Stimulated activated effector memory CD8-positive, alpha-beta T cell treated with anti-CD3 and anti-CD28 coated beads, Interleukin-12 subunit alpha, Interleukin-12 subunit beta, amount 100 ng/mL, for 72 hours (primary cell): ENCODE measurements around the gene CASP9.
"Not testable (repeated sequence)": the region's sequence is repeated elsewhere in the genome, so short reads cannot be mapped to it uniquely, and the experiment has no call there.

Experiments
- ATAC-seq: fragments of 150-1000 bp; cut with Tn5 transposase; 2 replicates; pipeline ENCODE4 v1.10.0; 2021
- DNase-seq, 2 donors: peaks; one replicate each; pipeline ENCODE4 v3.0.0; 2021 to 2022; ENCODE audit warnings: low spot score in 2 of 2
- H3K27ac Mint-ChIP-seq: one replicate; pipeline ENCODE4 v1.8.0; 2022; ENCODE audit warnings: mild to moderate bottlenecking, mixed read lengths
- H3K36me3 Mint-ChIP-seq: one replicate; pipeline ENCODE4 v1.8.0; 2022; ENCODE audit warnings: mild to moderate bottlenecking, mixed read lengths
- H3K4me1 Mint-ChIP-seq: one replicate; pipeline ENCODE4 v1.8.0; 2022; ENCODE audit warnings: mixed read lengths
- H3K4me3 Mint-ChIP-seq: one replicate; pipeline ENCODE4 v1.8.0; 2022; ENCODE audit warnings: mild to moderate bottlenecking, mixed read lengths
- H3K9me3 Mint-ChIP-seq: one replicate; pipeline ENCODE4 v1.8.0; 2022; ENCODE audit warnings: mixed read lengths

The CASP9 gene

GRCh38 chr1:15540186-15540585 lies 16.2 kb upstream of the CASP9 start:
- H3K4me3 Mint-ChIP-seq, result no peak overlapping the region
- no peak for DNase-seq
- ATAC-seq, result no peak
- peaks cover 75% of the 10 kb centered on the region for H3K36me3 Mint-ChIP-seq
- H3K9me3 Mint-ChIP-seq, result no peaks in the 10 kb centered on the region
- peak overlapping the region; percentile 67 for H3K27ac Mint-ChIP-seq
- no peaks in the 10 kb centered on the region for H3K4me1 Mint-ChIP-seq

- no peaks in the 10 kb centered on the region for H3K4me1 Mint-ChIP-seq
- H3K27ac Mint-ChIP-seq, result no peak overlapping the region
- H3K4me3 Mint-ChIP-seq, result no peak overlapping the region
- H3K9me3 Mint-ChIP-seq, result no peaks in the 10 kb centered on the region
- DNase-seq (no peak), ATAC-seq (no peak)
- H3K36me3 Mint-ChIP-seq, result peaks cover 75% of the 10 kb centered on the region
Measured at GRCh38 chr1:15538771-15539170, 14.8 kb upstream of the CASP9 start.

GRCh38 chr1:15531682-15532081 lies 7.7 kb upstream of the CASP9 start:
- no peak for DNase-seq
- peaks cover 43% of the 10 kb centered on the region for H3K36me3 Mint-ChIP-seq
- H3K4me3 Mint-ChIP-seq, result peak overlapping the region; percentile 18
- peaks cover 26% of the 10 kb centered on the region for H3K4me1 Mint-ChIP-seq
- no peak overlapping the region for H3K27ac Mint-ChIP-seq
- peak; percentile 69 for ATAC-seq
- H3K9me3 Mint-ChIP-seq, result no peaks in the 10 kb centered on the region

GRCh38 chr1:15531003-15531402 lies 7.0 kb upstream of the CASP9 start:
- Mint-ChIP-seq H3K4me1 (peaks cover 33% of the 10 kb centered on the region), H3K4me3 (no peak overlapping the region), H3K27ac (no peak overlapping the region), H3K9me3 (no peaks in the 10 kb centered on the region), H3K36me3 (peaks cover 41% of the 10 kb centered on the region)
- DNase-seq, result no peak
- ATAC-seq, result no peak

- H3K27ac Mint-ChIP-seq, result peak within 1 kb of the TSS; percentile 99
- peaks cover 46% of the 10 kb centered on the region for H3K4me1 Mint-ChIP-seq
- peaks cover 22% of the 10 kb centered on the region for H3K36me3 Mint-ChIP-seq
- ATAC-seq (peak; percentile 80), DNase-seq (peak; percentile 86 to 98)
- H3K4me3 Mint-ChIP-seq, result peak within 1 kb of the TSS; percentile 77
- no peaks in the 10 kb centered on the region for H3K9me3 Mint-ChIP-seq
Measured at GRCh38 chr1:15526490-15527339, 2.7 kb upstream of the CASP9 start, which contains the start of gene DNAJC16. DNAJC16 (plus strand) TSS chr1:15526848; CDS start chr1:15529106, 2,258 bp downstream.

GRCh38 chr1:15526021-15526489 lies 2.0 kb upstream of the CASP9 start:
- no peak for ATAC-seq
- Mint-ChIP-seq H3K4me1 (peaks cover 46% of the 10 kb centered on the region), H3K9me3 (no peaks in the 10 kb centered on the region), H3K27ac (peak overlapping the region; percentile 99), H3K36me3 (peaks cover 18% of the 10 kb centered on the region), H3K4me3 (peak overlapping the region; percentile 77)
- DNase-seq, result no peak

- ATAC-seq (peak; percentile 70), DNase-seq (peak; percentile 98 to 100)
- H3K36me3 Mint-ChIP-seq, result peaks cover 18% of the 10 kb centered on the region
- H3K4me1 Mint-ChIP-seq, result peaks cover 46% of the 10 kb centered on the region
- H3K9me3 Mint-ChIP-seq, result no peaks in the 10 kb centered on the region
- H3K27ac Mint-ChIP-seq, result peak overlapping the region; percentile 99
- H3K4me3 Mint-ChIP-seq, result peak overlapping the region; percentile 77
Measured at GRCh38 chr1:15525050-15526020, 1.3 kb upstream of the CASP9 start.

- Mint-ChIP-seq H3K36me3 (peaks cover 18% of the 10 kb centered on the region), H3K4me1 (peaks cover 46% of the 10 kb centered on the region), H3K4me3 (peak overlapping the region; percentile 77), H3K27ac (peak overlapping the region; percentile 99), H3K9me3 (no peaks in the 10 kb centered on the region)
- ATAC-seq (peak; percentile 65), DNase-seq (peak; percentile 98 to 100)
Measured at GRCh38 chr1:15524283-15525049, 451 bp upstream of the CASP9 start.

GRCh38 chr1:15523104-15524020 lies 653 bp downstream of the CASP9 start:
- peak overlapping the region; percentile 99 for H3K27ac Mint-ChIP-seq
- ATAC-seq, result no peak
- peaks cover 46% of the 10 kb centered on the region for H3K4me1 Mint-ChIP-seq
- no peak for DNase-seq
- H3K4me3 Mint-ChIP-seq, result peak overlapping the region; percentile 77
- H3K9me3 Mint-ChIP-seq, result no peaks in the 10 kb centered on the region
- peaks cover 18% of the 10 kb centered on the region for H3K36me3 Mint-ChIP-seq

- DNase-seq, result no peak
- Mint-ChIP-seq H3K4me1 (peaks cover 39% of the 10 kb centered on the region), H3K4me3 (peak overlapping the region; percentile 77), H3K9me3 (no peaks in the 10 kb centered on the region), H3K27ac (no peak overlapping the region), H3K36me3 (peaks cover 26% of the 10 kb centered on the region)
- no peak for ATAC-seq
Measured at GRCh38 chr1:15522551-15522950, 1.5 kb downstream of the CASP9 start.

- DNase-seq, ATAC-seq, H3K27ac Mint-ChIP-seq, H3K4me3 Mint-ChIP-seq, H3K9me3 Mint-ChIP-seq: not testable (repeated sequence)
- Mint-ChIP-seq H3K36me3 (peaks cover 33% of the 10 kb centered on the region), H3K4me1 (peaks cover 31% of the 10 kb centered on the region)
Measured at GRCh38 chr1:15521206-15521906, 2.7 kb downstream of the CASP9 start.

- Mint-ChIP-seq H3K9me3 (no peaks in the 10 kb centered on the region), H3K4me3 (no peak overlapping the region), H3K36me3 (peaks cover 34% of the 10 kb centered on the region), H3K4me1 (peaks cover 26% of the 10 kb centered on the region), H3K27ac (peak overlapping the region; percentile 21)
- DNase-seq (no peak), ATAC-seq (no peak)
Measured at GRCh38 chr1:15519625-15520024, 4.4 kb downstream of the CASP9 start.

- Mint-ChIP-seq H3K4me3 (peak overlapping the region; percentile 35), H3K36me3 (peaks cover 47% of the 10 kb centered on the region), H3K9me3 (no peaks in the 10 kb centered on the region), H3K27ac (peak overlapping the region; percentile 84), H3K4me1 (peaks cover 22% of the 10 kb centered on the region)
- ATAC-seq (peak; percentile 61), DNase-seq (no peak)
Measured at GRCh38 chr1:15515022-15515663, 8.9 kb downstream of the CASP9 start.
